GM10847 (cell line): ENCODE results near the gene FAM53B.

ENCODE experiments used
- POLR2A ChIP-seq: IDR thresholded peaks from 2 replicates; pipeline ENCODE4 v1.6.1; 2011; ENCODE audit not compliant: insufficient read length; ENCODE audit errors: extremely low read depth

The FAM53B gene

GRCh38 chr10:124627866-124628675 is 116.1 kb downstream of the FAM53B start:
- TF ChIP-seq POLR2A: no peak

GRCh38 chr10:124626759-124627380 is 117.3 kb downstream of the FAM53B start:
- TF ChIP-seq POLR2A: no peak

GRCh38 chr10:124625831-124626238 is 118.3 kb downstream of the FAM53B start:
- no peak for TF ChIP-seq POLR2A

- no peak for TF ChIP-seq POLR2A
Observed at GRCh38 chr10:124624895-124625294, 119.3 kb downstream of the FAM53B start.

GRCh38 chr10:124624466-124624865 is 119.7 kb downstream of the FAM53B start:
- TF ChIP-seq POLR2A: no peak

GRCh38 chr10:124624006-124624405 is 120.2 kb downstream of the FAM53B start:
- no peak for TF ChIP-seq POLR2A

- no peak for TF ChIP-seq POLR2A
Observed at GRCh38 chr10:124622866-124623536, 121.2 kb downstream of the FAM53B start.

GRCh38 chr10:124622158-124622557 is 122.0 kb downstream of the FAM53B start:
- TF ChIP-seq POLR2A: no peak

GRCh38 chr10:124621637-124622036 is 122.5 kb downstream of the FAM53B start:
- no peak for TF ChIP-seq POLR2A

- TF ChIP-seq POLR2A: no peak
Observed at GRCh38 chr10:124619802-124620490, 124.2 kb downstream of the FAM53B start.

GRCh38 chr10:124619195-124619594 is 125.0 kb downstream of the FAM53B start:
- no peak for TF ChIP-seq POLR2A

GRCh38 chr10:124618470-124619073 is 125.6 kb downstream of the FAM53B start:
- TF ChIP-seq POLR2A: no peak

- TF ChIP-seq POLR2A: no peak
Observed at GRCh38 chr10:124616836-124617130, 127.4 kb downstream of the FAM53B start.

- TF ChIP-seq POLR2A: no peak
Observed at GRCh38 chr10:124616040-124616835, 127.9 kb downstream of the FAM53B start.
